Measurements from ENCODE around the gene GNPTAB.
"Not testable (repeated sequence)": the region's sequence is repeated elsewhere in the genome, so short reads cannot be mapped to it uniquely, and the experiment has no call there.

Gene GNPTAB

GRCh38 chr12:101737476-101737875, 93.3 kb downstream of the GNPTAB start:
- DNase-seq (ENCODE audit: low read depth in 2 of 2): no peak

GRCh38 chr12:101734482-101734881, 96.3 kb downstream of the GNPTAB start:
- DNase-seq (ENCODE audit: low read depth in 2 of 2): not testable (repeated sequence)

GRCh38 chr12:101733166-101733565, 97.6 kb downstream of the GNPTAB start:
- DNase-seq (ENCODE audit: low read depth in 2 of 2): no peak

GRCh38 chr12:101732318-101732717, 98.4 kb downstream of the GNPTAB start:
- no peak for DNase-seq (ENCODE audit: low read depth in 2 of 2)

- no peak for DNase-seq (ENCODE audit: low read depth in 2 of 2)
Observed at GRCh38 chr12:101729842-101730241, 100.9 kb downstream of the GNPTAB start.

- DNase-seq (ENCODE audit: low read depth in 2 of 2): no peak
Observed at GRCh38 chr12:101727098-101727497, 103.7 kb downstream of the GNPTAB start.

- no peak for DNase-seq (ENCODE audit: low read depth in 2 of 2)
Observed at GRCh38 chr12:101722392-101722791, 108.4 kb downstream of the GNPTAB start.

GRCh38 chr12:101720118-101720517, 110.6 kb downstream of the GNPTAB start:
- no peak for DNase-seq (ENCODE audit: low read depth in 2 of 2)

GRCh38 chr12:101719566-101719965, 111.2 kb downstream of the GNPTAB start:
- DNase-seq (ENCODE audit: low read depth in 2 of 2): no peak

GRCh38 chr12:101714877-101715444, 115.8 kb downstream of the GNPTAB start:
- no peak for DNase-seq (ENCODE audit: low read depth in 2 of 2)

- DNase-seq (ENCODE audit: low read depth in 2 of 2): no peak
Observed at GRCh38 chr12:101713930-101714329, 116.8 kb downstream of the GNPTAB start.

GRCh38 chr12:101713059-101713682, 117.6 kb downstream of the GNPTAB start:
- DNase-seq (ENCODE audit: low read depth in 2 of 2): no peak

- no peak for DNase-seq (ENCODE audit: low read depth in 2 of 2)
Observed at GRCh38 chr12:101710288-101710687, 120.5 kb downstream of the GNPTAB start.

GRCh38 chr12:101707131-101707782, 123.5 kb downstream of the GNPTAB start:
- no peak for DNase-seq (ENCODE audit: low read depth in 2 of 2)

GRCh38 chr12:101706403-101706802, 124.4 kb downstream of the GNPTAB start:
- no peak for DNase-seq (ENCODE audit: low read depth in 2 of 2)

- DNase-seq (ENCODE audit: low read depth in 2 of 2): no peak
Observed at GRCh38 chr12:101703487-101703886, 127.3 kb downstream of the GNPTAB start.

- DNase-seq (ENCODE audit: low read depth in 2 of 2): no peak
Observed at GRCh38 chr12:101700299-101700820, 130.4 kb downstream of the GNPTAB start.

- DNase-seq (ENCODE audit: low read depth in 2 of 2): no peak
Observed at GRCh38 chr12:101698800-101699347, 131.9 kb downstream of the GNPTAB start.

GRCh38 chr12:101697930-101698799, 132.6 kb downstream of the GNPTAB start:
- DNase-seq (ENCODE audit: low read depth in 2 of 2): no peak

- peak; percentile 53 to 55 for DNase-seq (ENCODE audit: low read depth in 2 of 2)
Observed at GRCh38 chr12:101697197-101697929, 133.4 kb downstream of the GNPTAB start, which contains the start of gene CHPT1. Gene CHPT1 (plus strand): TSS chr12:101697640. CDS start chr12:101697862, 222 bp downstream.

Data from stimulated activated CD8-positive, alpha-beta memory T cell treated with anti-CD3 and anti-CD28 coated beads, Interleukin-15, amount 100 ng/mL, for 48 hours (primary cell).